Measurements from ENCODE around the gene CAMK4.

The CAMK4 gene

DNA sequence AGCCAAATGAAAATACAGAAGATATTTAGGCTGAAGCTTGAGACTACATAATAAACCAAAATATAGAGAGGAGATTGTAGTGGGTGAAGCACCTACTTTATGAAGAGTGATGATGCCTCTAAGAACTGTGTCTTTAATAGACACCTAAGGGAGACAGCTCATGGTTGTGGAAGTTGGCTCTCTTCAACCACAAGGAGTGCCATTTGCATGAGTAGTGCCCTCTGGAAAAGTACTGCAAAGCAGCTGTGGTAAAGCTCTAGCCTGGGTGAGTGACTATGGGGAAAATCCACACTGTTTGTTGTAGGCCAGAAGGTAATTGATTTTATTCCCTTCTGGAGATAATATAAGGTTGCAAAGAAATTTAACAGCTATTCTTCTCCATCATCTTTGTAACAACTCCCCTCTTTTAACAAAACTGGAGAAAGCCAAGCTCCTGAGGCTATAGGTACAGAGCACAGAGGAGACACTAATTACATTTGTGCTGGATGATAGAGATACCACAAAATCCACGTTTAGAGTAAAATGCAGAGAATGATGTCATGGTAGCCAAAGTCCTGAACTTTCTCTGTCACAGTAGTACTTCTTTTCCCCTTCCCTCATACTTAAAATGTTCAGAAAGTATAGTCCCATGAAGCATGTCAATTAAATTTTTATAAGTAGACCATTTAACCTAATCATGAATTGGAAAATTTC lies 165.4 kb downstream of the CAMK4 start:
- TF ChIP-seq EZH2phosphoT487 (IDR thresholded peaks at IDR 0.05; ENCODE audit: borderline replicate concordance, low read length) (no peak), CTCF (IDR thresholded peaks at IDR 0.05; ENCODE audit: low read depth, low read length, poor library complexity, severe bottlenecking) (no peak)
- Histone ChIP-seq H3K4me3 (ENCODE audit: low read length) (no peak overlapping the region), H3K4me2 (ENCODE audit: low read length) (no peak overlapping the region), H3K27ac (ENCODE audit: low read depth, low read length) (no peak overlapping the region), H3K9me2 (replicated peaks; ENCODE audit: control insufficient read depth, low read length) (no peaks in the 10 kb centered on the region), H3K27me3 (ENCODE audit: control insufficient read depth, low read length) (no peaks in the 10 kb centered on the region), H4K20me1 (ENCODE audit: control insufficient read depth, insufficient read depth, low read depth, low read length) (no peaks in the 10 kb centered on the region), H3K36me3 (ENCODE audit: control insufficient read depth, low read length) (no peaks in the 10 kb centered on the region), H3F3A (ENCODE audit: control insufficient read depth, insufficient read depth) (no peaks in the 10 kb centered on the region), H3K4me1 (ENCODE audit: control insufficient read depth, low read length) (no peaks in the 10 kb centered on the region), H3K9me3 (ENCODE audit: control insufficient read depth, insufficient read depth, low read length) (no peaks in the 10 kb centered on the region), H3K79me2 (ENCODE audit: control insufficient read depth, low read length) (no peaks in the 10 kb centered on the region)

DNA sequence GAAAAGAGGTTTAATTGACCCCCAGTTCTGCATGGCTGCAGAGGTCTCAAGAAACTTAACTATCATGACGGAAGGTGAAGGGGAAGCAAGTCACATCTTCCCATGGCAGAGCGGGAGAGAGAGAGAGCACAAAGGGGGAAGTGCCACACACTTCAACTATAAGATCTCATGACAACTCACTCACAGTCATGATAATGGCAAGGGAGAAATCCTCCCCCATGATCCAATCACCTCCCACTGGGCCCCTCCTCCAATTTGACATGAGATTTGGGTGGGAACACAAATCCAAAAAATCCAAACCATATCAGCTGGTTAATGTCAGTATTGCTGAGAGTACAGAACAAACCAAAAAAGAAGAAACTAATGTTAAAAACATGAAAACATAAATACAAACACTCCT lies 168.0 kb downstream of the CAMK4 start:
- H3K4me1 ChIP-seq (ENCODE audit: control insufficient read depth, low read length) = no peaks in the 10 kb centered on the region
- no peak overlapping the region for H3K27ac ChIP-seq (ENCODE audit: low read depth, low read length)
- no peak for TF ChIP-seq CTCF (IDR thresholded peaks at IDR 0.05; ENCODE audit: low read depth, low read length, poor library complexity, severe bottlenecking)
- TF ChIP-seq EZH2phosphoT487 (IDR thresholded peaks at IDR 0.05; ENCODE audit: borderline replicate concordance, low read length) = no peak
- H3K9me3 ChIP-seq (ENCODE audit: control insufficient read depth, insufficient read depth, low read length) = no peaks in the 10 kb centered on the region
- no peak overlapping the region for H3K4me3 ChIP-seq (ENCODE audit: low read length)
- no peaks in the 10 kb centered on the region for H4K20me1 ChIP-seq (ENCODE audit: control insufficient read depth, insufficient read depth, low read depth, low read length)
- H3K36me3 ChIP-seq (ENCODE audit: control insufficient read depth, low read length) = no peaks in the 10 kb centered on the region
- no peaks in the 10 kb centered on the region for H3K79me2 ChIP-seq (ENCODE audit: control insufficient read depth, low read length)
- H3F3A ChIP-seq (ENCODE audit: control insufficient read depth, insufficient read depth) = no peaks in the 10 kb centered on the region
- H3K9me2 ChIP-seq (replicated peaks; ENCODE audit: control insufficient read depth, low read length) = no peaks in the 10 kb centered on the region
- H3K4me2 ChIP-seq (ENCODE audit: low read length) = no peak overlapping the region
- H3K27me3 ChIP-seq (ENCODE audit: control insufficient read depth, low read length) = no peaks in the 10 kb centered on the region

DNA sequence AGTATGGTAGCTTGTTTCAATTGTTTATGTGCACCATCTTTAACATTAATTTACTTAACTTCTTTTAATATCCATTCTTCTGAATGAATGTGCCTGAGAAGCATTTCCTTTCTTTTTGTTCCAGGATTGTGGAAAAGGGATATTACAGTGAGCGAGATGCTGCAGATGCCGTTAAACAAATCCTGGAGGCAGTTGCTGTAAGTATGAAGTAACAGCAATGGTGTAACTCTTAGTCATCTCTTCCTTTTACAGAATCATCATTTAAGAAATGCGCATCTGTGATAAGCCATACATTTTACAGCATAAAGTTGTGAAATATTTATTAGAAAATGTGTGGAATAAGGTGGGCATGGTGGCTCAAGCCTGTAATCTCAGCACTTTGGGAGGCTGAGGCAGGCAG lies 170.4 kb downstream of the CAMK4 start:
- no peaks in the 10 kb centered on the region for H3K4me1 ChIP-seq (ENCODE audit: control insufficient read depth, low read length)
- H3F3A ChIP-seq (ENCODE audit: control insufficient read depth, insufficient read depth) = no peaks in the 10 kb centered on the region
- no peaks in the 10 kb centered on the region for H3K27me3 ChIP-seq (ENCODE audit: control insufficient read depth, low read length)
- no peaks in the 10 kb centered on the region for H3K36me3 ChIP-seq (ENCODE audit: control insufficient read depth, low read length)
- H3K27ac ChIP-seq (ENCODE audit: low read depth, low read length) = no peak overlapping the region
- no peak overlapping the region for H3K4me3 ChIP-seq (ENCODE audit: low read length)
- H3K9me3 ChIP-seq (ENCODE audit: control insufficient read depth, insufficient read depth, low read length) = no peaks in the 10 kb centered on the region
- no peak for TF ChIP-seq CTCF (IDR thresholded peaks at IDR 0.05; ENCODE audit: low read depth, low read length, poor library complexity, severe bottlenecking)
- TF ChIP-seq EZH2phosphoT487 (IDR thresholded peaks at IDR 0.05; ENCODE audit: borderline replicate concordance, low read length) = no peak
- H3K79me2 ChIP-seq (ENCODE audit: control insufficient read depth, low read length) = no peaks in the 10 kb centered on the region
- H3K4me2 ChIP-seq (ENCODE audit: low read length) = no peak overlapping the region
- H3K9me2 ChIP-seq (replicated peaks; ENCODE audit: control insufficient read depth, low read length) = no peaks in the 10 kb centered on the region
- no peaks in the 10 kb centered on the region for H4K20me1 ChIP-seq (ENCODE audit: control insufficient read depth, insufficient read depth, low read depth, low read length)
